GM12891 (cell line): ENCODE results near the gene LIPT2.

Experiments used
- DNase-seq: peaks from one replicate; pipeline ENCODE4 v3.0.0; 2011; ENCODE audit warnings: low spot score; ENCODE audit not compliant: insufficient read length
- FAIRE-seq: peaks from 2 replicates; lab custom pipeline; 2011; peaks lifted over from hg19 to GRCh38; lab: Jason Lieb, UNC
- PAX5 ChIP-seq: IDR thresholded peaks from 2 replicates; pipeline ENCODE4 v1.6.1; 2011; ENCODE audit warnings: low read length, moderate library complexity, mild to moderate bottlenecking; ENCODE audit not compliant: insufficient read depth, severe bottlenecking
- POLR2A ChIP-seq: IDR thresholded peaks from 2 replicates; pipeline ENCODE4 v1.6.1; 2011; ENCODE audit warnings: low read depth, low read length, control low read depth
- POLR2AphosphoS5 ChIP-seq: IDR thresholded peaks from 2 replicates; pipeline ENCODE4 v1.6.1; 2011; ENCODE audit warnings: low read depth, low read length, control low read depth
- POU2F2 ChIP-seq: IDR thresholded peaks from 2 replicates; pipeline ENCODE4 v1.6.1; 2011; ENCODE audit warnings: low read depth, mild to moderate bottlenecking, control low read depth, low read length, moderate library complexity
- SPI1 ChIP-seq: IDR thresholded peaks from 2 replicates; pipeline ENCODE4 v1.6.1; 2011; ENCODE audit warnings: low read depth, low read length, control low read depth
- TAF1 ChIP-seq: IDR thresholded peaks from 2 replicates; pipeline ENCODE4 v1.6.1; 2011; ENCODE audit warnings: low read depth, low read length, control low read depth

LIPT2 gene

DNA sequence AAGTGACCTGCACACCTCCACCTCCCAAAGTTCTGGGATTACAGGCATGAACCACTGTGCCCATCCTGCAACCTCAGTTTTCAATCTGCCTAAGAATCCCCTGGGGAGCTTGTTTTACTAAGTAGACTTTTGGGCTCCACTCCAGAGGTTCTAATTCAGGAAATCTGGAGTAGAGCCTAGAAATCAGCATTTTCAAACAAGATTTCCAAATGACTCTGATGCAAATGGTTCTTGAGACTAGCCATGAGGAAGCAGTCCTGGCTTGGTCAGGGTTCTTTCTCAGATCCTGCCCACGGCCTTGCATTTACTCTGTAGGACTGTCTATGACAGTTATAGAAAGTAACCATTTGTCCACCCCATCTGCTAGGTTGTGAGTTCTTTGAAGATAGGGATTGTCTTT, 24.6 kb downstream of the LIPT2 start:
- no peak for FAIRE-seq
- no peak for DNase-seq
- TF ChIP-seq POU2F2, result no peak
- no peak for TF ChIP-seq POLR2AphosphoS5

DNA sequence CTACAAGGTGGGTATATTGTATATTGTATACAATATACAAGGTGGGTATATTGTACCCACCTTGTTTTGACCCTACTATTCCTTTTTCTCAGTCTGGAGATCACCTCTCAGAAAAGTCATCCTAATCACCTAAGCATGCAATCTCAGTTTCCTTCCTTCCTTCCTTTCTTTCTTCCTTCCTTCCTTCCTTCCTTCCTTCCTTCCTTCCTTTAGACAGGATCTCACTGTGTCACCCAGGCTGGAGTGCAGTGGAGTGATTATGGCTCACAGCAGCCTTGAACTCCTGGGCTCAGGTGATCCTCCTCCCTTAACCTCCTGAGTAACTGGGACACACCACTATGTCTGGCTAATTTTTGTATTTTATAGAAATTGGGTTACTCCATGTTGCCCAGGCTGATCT, 25.0 kb downstream of the LIPT2 start:
- no peak for DNase-seq
- no peak for TF ChIP-seq TAF1
- no peak for TF ChIP-seq POLR2AphosphoS5
- no peak for TF ChIP-seq POLR2A
- no peak for TF ChIP-seq PAX5
- TF ChIP-seq SPI1, result no peak
- no peak for TF ChIP-seq POU2F2
- FAIRE-seq, result no peak

DNA sequence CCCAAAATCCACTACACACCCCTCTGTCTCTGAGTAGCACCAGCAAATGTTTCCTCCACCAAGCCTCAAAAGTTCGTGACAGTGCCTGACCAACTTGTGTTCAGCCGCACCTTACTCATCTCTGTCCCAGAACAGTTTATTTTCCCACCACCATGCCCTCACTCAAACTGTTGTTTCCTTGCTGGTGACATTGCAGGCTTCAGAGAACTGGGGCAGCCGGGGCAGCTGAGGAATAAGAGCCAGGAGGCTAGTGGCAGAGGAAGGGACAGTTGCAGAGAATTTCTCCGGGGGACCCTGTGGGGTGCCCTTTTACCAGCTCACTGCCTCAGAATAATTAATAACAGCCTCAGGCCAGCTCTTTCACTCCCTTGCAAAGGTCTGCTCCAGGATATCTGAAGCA, 25.5 kb downstream of the LIPT2 start:
- FAIRE-seq (no peak), DNase-seq (no peak)
- TF ChIP-seq POU2F2, result no peak
- no peak for TF ChIP-seq POLR2AphosphoS5
- no peak for TF ChIP-seq TAF1
- no peak for TF ChIP-seq PAX5
- TF ChIP-seq SPI1, result no peak
- no peak for TF ChIP-seq POLR2A

DNA sequence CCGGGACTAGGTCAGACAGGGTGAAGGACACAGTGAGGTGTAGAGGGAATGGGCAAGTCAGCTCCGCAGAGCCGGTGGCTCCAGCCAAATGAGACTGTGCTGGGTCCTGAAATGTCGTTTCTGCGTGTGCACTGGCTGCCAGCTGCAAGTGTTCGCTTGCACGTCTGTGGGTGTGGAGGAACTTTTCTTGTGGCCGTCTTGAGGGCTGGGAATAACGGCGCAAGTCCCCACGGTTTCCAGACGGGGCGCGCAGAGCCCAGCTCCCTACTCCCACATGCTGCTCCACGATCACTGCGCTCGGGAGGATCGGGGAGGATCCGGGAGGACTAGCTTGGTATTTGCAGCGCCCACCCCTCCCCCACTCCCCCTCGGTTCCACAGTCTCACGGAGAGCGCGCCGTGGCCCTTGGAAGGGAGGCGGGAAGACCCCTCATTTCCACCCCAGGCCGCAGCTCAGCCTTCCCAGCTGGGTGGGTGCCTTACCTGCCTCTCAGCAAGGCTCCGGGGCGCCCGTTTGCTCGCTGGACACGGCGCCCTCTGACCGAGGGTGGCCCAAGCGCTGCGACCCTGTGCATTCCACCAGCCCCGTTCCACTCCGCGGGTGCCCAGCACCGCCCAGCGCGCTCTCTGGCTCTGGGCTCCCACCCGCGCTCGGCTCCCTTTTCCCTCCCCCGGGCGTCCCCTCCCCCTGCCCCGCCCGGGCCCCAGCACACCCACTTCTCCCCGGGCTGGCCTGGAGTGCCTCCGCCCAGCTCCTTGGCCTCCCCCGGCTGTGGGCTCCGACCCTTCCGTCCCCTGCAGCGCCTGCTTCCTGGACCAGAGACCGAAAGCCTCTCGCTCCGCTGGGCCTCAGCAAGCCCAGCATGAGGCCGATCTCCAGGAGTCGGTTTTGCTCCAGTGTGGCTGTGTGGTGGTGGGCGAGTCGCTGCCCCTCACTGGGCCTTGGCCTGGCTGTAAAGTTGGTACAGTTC, 26.3 kb downstream of the LIPT2 start, which contains the start of gene KCNE3:
KCNE3 (minus strand) TSS at position 634 of the 970 bp plus-strand sequence. CDS start 9,986 bp downstream, outside the sequence.
- no peak for TF ChIP-seq POU2F2
- TF ChIP-seq TAF1, result no peak
- no peak for TF ChIP-seq POLR2A
- TF ChIP-seq SPI1, result no peak
- TF ChIP-seq POLR2AphosphoS5, result no peak
- TF ChIP-seq PAX5, result no peak
- DNase-seq (no peak), FAIRE-seq (no peak)

GRCh38 chr11:74465291-74465708, 28.2 kb downstream of the LIPT2 start:
- DNase-seq (no peak), FAIRE-seq (no peak)
- TF ChIP-seq SPI1, result no peak
- no peak for TF ChIP-seq POU2F2
- TF ChIP-seq POLR2A, result no peak
- TF ChIP-seq POLR2AphosphoS5, result no peak
- no peak for TF ChIP-seq PAX5
- TF ChIP-seq TAF1, result no peak

- FAIRE-seq, result no peak
- TF ChIP-seq SPI1 (no peak), POU2F2 (no peak), TAF1 (no peak), POLR2A (no peak), PAX5 (no peak)
- DNase-seq, result no peak
These were observed 28.8 kb downstream of the LIPT2 start for GRCh38 chr11:74464746-74465145.

- DNase-seq (no peak), FAIRE-seq (no peak)
- TF ChIP-seq PAX5, result no peak
- TF ChIP-seq POLR2A, result no peak
- no peak for TF ChIP-seq POU2F2
- no peak for TF ChIP-seq TAF1
- TF ChIP-seq SPI1, result no peak
- no peak for TF ChIP-seq POLR2AphosphoS5
These were observed 30.3 kb downstream of the LIPT2 start for GRCh38 chr11:74463216-74463615.

DNA sequence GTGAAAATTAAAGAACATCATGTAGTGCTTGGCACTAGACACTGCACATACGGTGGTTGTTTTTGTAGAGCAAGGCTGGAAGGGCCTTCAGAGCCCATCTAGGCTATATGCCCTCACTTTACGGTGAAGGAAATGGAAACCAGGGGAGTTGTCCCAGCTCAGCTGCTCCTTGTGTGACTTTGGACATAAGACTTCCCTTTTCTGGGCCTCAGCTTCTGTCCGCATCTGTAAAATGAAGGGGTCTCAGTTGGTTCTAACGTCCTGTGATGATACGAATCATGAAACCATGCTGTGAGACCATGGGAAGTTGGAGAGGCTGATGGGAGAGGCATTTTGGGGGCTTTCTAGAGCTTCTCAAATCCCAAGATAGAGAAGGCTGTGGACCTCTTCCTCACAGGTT, 30.9 kb downstream of the LIPT2 start:
- TF ChIP-seq TAF1 (no peak), POU2F2 (no peak), SPI1 (no peak), PAX5 (no peak), POLR2A (no peak), POLR2AphosphoS5 (no peak)
- no peak for FAIRE-seq
- no peak for DNase-seq

DNA sequence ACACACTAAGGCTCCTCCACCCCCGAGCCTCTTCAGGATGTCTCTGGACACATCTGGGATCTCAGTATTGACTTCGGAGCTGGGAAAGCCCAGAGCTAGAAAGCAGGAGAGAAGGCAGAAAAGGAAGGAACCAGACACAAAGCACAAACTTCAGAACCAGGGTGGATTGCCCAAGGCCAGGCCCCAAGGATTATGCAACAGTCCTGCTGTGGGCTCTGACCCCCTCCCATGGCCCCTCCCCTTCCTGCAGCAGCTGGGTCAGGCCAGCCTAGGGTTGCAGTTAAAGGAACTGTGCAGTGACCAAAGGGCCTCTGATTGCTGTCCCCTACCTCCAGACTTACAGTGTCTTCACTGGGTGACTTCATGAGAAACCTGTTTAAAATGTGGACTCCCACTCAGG, 31.5 kb downstream of the LIPT2 start:
- DNase-seq (no peak), FAIRE-seq (no peak)
- TF ChIP-seq POLR2AphosphoS5, result no peak
- no peak for TF ChIP-seq SPI1
